ENCODE measurements around the gene ATP13A1. TPM values are rescaled to one million over a fixed set of nuclear protein-coding genes. Genes with fewer than 3 reads are reported as not detected.

Gene ATP13A1
- total RNA-seq, 4 donors from 2014 or later, result 90.5 to 196 (median 171) TPM

GRCh38 chr19:19662344-19662743 lies 1.1 kb downstream of the ATP13A1 start:
- no peak for TF ChIP-seq POLR2AphosphoS5 (IDR thresholded peaks at IDR 0.05)
- TF ChIP-seq POLR2A (IDR thresholded peaks at IDR 0.05), result no peak
- no peak for TF ChIP-seq EP300 (IDR thresholded peaks at IDR 0.05)
- no peak for TF ChIP-seq CTCF (IDR thresholded peaks at IDR 0.05)
- WGBS, result 86% methylated on average over 8 of the region's 8 CpGs

GRCh38 chr19:19661675-19662251 lies 1.7 kb downstream of the ATP13A1 start:
- no peak overlapping the region for H3K27ac ChIP-seq
- TF ChIP-seq POLR2A (IDR thresholded peaks at IDR 0.05), result no peak
- TF ChIP-seq CTCF (IDR thresholded peaks at IDR 0.05), result no peak
- no peak for TF ChIP-seq EP300 (IDR thresholded peaks at IDR 0.05)
- TF ChIP-seq POLR2AphosphoS5 (IDR thresholded peaks at IDR 0.05), result no peak
- no peak overlapping the region for H3K4me3 ChIP-seq
- H3K27me3 ChIP-seq, result no peaks in the 10 kb centered on the region
- H3K36me3 ChIP-seq, result peaks cover 31% of the 10 kb centered on the region
- peaks cover 26% of the 10 kb centered on the region for H3K4me1 ChIP-seq
- DNase-seq (ENCODE audit: low spot score in 2 of 2), result peak in 1 of 2 donors; percentile 57
- H3K9me3 ChIP-seq, result no peaks in the 10 kb centered on the region
- 75% methylated on average over 18 of the region's 18 CpGs for WGBS

More at GRCh38 chr19:19662344-19662743, 1.1 kb downstream of the ATP13A1 start:
- Histone ChIP-seq H3K36me3 (peaks cover 25% of the 10 kb centered on the region), H3K4me1 (peaks cover 26% of the 10 kb centered on the region), H3K27ac (no peak overlapping the region), H3K9me3 (no peaks in the 10 kb centered on the region), H3K4me3 (peak overlapping the region; percentile 99), H3K27me3 (no peaks in the 10 kb centered on the region)
- no peak for DNase-seq (ENCODE audit: low spot score in 2 of 2)

GRCh38 chr19:19661141-19661674 lies 2.3 kb downstream of the ATP13A1 start:
- TF ChIP-seq POLR2AphosphoS5 (IDR thresholded peaks at IDR 0.05), result no peak
- TF ChIP-seq EP300 (IDR thresholded peaks at IDR 0.05), result no peak
- no peak for TF ChIP-seq POLR2A (IDR thresholded peaks at IDR 0.05)
- TF ChIP-seq CTCF (IDR thresholded peaks at IDR 0.05), result no peak
- peaks cover 37% of the 10 kb centered on the region for H3K36me3 ChIP-seq
- WGBS, result 61% methylated on average over 10 of the region's 10 CpGs
- H3K27me3 ChIP-seq, result no peaks in the 10 kb centered on the region
- H3K9me3 ChIP-seq, result no peaks in the 10 kb centered on the region
- H3K27ac ChIP-seq, result no peak overlapping the region
- H3K4me1 ChIP-seq, result peaks cover 26% of the 10 kb centered on the region
- DNase-seq (ENCODE audit: low spot score in 2 of 2), result no peak
- no peak overlapping the region for H3K4me3 ChIP-seq

- no peak overlapping the region for H3K27ac ChIP-seq
- peaks cover 26% of the 10 kb centered on the region for H3K4me1 ChIP-seq
- no peak overlapping the region for H3K4me3 ChIP-seq
- H3K36me3 ChIP-seq, result peaks cover 51% of the 10 kb centered on the region
- no peaks in the 10 kb centered on the region for H3K27me3 ChIP-seq
- H3K9me3 ChIP-seq, result no peaks in the 10 kb centered on the region
- no peak for TF ChIP-seq POLR2AphosphoS5 (IDR thresholded peaks at IDR 0.05)
- TF ChIP-seq POLR2A (IDR thresholded peaks at IDR 0.05), result no peak
- TF ChIP-seq CTCF (IDR thresholded peaks at IDR 0.05), result no peak
- no peak for TF ChIP-seq EP300 (IDR thresholded peaks at IDR 0.05)
- WGBS, result 84% methylated on average over 7 of the region's 17 CpGs
- DNase-seq (ENCODE audit: low spot score in 2 of 2), result no peak
These were observed 3.7 kb downstream of the ATP13A1 start for GRCh38 chr19:19659646-19660245.

- no peak overlapping the region for H3K27ac ChIP-seq
- no peak overlapping the region for H3K4me3 ChIP-seq
- H3K9me3 ChIP-seq, result no peaks in the 10 kb centered on the region
- peaks cover 75% of the 10 kb centered on the region for H3K36me3 ChIP-seq
- WGBS, result 52% methylated on average over 8 of the region's 10 CpGs
- TF ChIP-seq POLR2A (IDR thresholded peaks at IDR 0.05) (no peak), CTCF (IDR thresholded peaks at IDR 0.05) (no peak), EP300 (IDR thresholded peaks at IDR 0.05) (no peak), POLR2AphosphoS5 (IDR thresholded peaks at IDR 0.05) (no peak)
- DNase-seq (ENCODE audit: low spot score in 2 of 2), result peak in 1 of 2 donors; percentile 55
- peaks cover 15% of the 10 kb centered on the region for H3K4me1 ChIP-seq
- H3K27me3 ChIP-seq, result no peaks in the 10 kb centered on the region
These were observed 6.1 kb downstream of the ATP13A1 start for GRCh38 chr19:19657397-19657783.
